ENCODE data around the gene TMIGD1. TPM values are rescaled to one million over a fixed set of nuclear protein-coding genes. Genes with fewer than 3 reads are reported as not detected.

TMIGD1 gene
- total RNA-seq, 1 donor from 2014 or later: not detected

DNA sequence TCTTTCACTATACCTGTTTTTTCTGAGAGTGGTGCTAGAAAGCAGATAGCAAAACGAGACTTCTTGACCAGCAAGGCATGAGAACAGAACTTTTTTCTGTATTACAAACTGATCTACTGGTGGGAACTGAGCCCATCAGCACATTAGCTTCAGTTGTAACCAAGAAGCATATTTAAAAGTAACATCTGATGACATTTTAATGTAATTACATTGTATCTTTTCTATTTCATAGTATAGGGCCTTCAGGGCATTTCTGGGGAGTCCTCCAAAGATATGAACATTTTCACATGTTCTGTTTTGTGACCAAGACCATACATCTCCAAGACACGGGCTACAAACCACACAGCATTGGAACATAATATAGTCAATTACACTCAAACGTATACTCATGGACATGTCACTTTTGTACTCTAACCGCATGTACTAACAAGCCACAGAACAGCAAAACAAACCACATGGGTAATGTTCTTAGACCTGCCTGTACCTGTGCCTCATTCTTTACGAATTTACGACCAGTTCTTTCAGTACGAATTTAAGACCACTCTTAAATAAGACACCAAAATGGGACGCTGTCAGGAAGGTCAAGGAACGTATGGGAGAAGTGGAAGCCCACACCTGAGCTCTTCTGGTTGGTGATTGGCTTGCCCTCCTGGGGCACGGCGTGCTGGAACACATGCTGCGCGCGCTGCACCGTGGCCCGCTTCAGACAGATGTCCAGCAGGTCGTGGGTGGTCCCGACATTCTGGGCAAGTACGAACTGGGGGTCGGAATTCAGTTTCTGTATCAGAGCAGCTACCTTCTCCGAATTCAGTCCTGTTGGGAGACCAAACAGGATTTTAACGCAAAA lies 42.9 kb downstream of the TMIGD1 start:
- no peak for DNase-seq (ENCODE audit: low spot score)

DNA sequence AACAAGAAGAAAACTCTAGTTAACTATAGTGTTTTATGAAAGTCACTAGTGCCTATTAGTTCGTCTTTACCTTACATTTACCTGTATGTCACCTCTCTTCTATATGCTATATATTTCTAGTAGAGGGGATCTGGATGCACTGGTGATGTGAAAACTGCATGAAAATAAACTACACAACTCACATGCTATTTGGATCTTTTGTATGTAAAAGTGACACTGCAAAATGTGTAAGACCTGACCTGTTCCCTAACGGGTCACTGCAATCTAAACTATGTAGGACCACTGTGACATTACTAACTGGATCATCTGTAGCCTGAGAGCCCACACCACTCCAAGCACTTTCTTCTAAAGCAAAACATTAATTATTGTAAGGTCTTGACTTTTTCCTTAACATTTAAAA lies 43.8 kb downstream of the TMIGD1 start:
- DNase-seq (ENCODE audit: low spot score): no peak

DNA sequence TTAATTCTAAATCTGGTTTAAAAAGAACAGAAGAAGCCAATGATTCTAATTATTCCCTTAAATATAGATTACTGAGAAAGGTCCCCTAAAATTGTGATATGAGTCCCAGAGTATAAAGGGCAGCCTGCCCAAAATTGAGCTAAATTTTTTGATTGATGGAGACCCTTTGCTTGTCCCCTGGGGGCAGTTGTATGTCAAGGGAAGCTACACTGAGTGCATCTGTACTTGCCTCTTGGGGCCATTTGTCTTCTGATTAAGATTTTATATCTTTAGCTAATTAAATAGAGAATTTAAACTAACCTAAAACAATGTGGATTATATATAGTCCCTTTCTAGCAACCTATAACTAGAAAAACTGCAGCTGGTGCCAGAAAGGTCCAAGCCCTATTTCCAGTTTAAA lies 54.7 kb downstream of the TMIGD1 start:
- no peak for DNase-seq (ENCODE audit: low spot score)

DNA sequence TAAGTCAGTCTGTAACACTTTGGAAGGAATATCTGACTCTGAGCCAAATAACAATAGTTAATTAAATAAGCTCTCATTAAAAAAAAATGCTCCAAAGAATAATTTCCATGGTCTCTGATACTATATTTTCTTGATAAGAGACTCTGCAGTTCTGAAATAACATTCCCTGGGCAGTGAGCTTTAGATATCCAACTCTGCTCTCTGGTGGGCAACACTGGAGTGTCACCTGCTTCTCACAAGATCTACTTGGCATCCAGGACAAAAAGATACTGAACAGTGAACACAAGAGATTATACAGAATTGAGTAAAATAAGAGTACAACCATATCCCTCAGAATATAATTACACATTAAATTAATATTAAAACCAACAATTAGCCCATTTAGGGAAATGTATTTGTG lies 55.8 kb downstream of the TMIGD1 start:
- DNase-seq (ENCODE audit: low spot score): no peak

DNA sequence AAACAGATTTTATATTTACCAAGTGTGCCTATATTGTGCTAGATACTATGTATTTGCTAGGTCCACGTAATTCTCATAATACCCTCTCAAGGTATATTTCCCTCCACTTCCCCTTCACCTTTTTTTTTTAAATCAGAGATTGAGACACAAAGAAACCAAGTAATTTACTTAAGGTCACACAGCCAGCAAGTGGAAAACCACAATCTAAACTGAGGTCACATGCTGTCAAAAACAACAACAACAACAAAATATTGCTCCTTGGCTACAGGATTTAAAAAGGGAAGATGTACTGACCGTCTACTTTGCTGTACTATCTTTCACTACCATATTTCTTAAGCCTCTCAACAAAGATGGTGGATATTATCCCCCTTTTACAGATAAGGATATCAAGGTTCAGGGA lies 57.9 kb downstream of the TMIGD1 start:
- DNase-seq (ENCODE audit: low spot score): no peak

DNA sequence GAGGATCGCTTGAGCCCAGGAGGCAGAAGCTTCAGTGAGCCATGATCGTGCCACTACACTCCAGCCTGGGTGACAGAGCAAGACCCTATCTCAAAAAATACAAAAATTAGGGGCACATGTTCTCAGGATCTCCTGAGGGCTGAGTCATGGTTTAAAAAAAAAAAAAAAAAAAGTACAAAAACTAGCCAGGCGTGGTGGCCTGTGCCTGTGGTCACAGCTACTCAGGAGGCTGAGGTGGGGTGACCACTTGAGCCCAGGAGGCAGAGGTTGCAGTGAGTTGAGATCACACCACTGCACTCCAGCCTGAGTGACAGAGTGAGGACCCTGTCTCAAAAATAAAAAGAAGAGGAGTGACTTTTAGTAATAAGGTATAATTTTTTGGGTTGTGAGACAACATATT lies 59.0 kb downstream of the TMIGD1 start:
- DNase-seq (ENCODE audit: low spot score): no peak

DNA sequence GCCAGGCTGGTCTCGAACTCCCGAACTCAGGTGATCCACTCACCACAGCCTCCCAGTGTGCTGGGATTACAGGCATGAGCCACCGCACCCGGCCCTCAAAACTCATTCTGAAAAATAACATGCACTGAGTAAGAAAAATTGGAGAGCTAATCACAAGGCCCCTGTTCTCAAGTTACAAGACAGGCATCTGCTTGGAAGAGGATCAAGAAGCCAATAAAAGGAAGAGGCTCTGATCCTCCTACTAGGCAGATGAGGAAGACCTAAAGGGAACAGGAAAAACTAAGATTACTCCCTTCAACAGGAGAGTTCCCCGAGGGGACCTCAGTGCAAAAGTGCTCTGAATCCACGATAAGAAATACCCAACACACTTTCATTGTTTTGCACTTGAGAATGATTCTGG lies 60.5 kb downstream of the TMIGD1 start:
- no peak for DNase-seq (ENCODE audit: low spot score)

DNA sequence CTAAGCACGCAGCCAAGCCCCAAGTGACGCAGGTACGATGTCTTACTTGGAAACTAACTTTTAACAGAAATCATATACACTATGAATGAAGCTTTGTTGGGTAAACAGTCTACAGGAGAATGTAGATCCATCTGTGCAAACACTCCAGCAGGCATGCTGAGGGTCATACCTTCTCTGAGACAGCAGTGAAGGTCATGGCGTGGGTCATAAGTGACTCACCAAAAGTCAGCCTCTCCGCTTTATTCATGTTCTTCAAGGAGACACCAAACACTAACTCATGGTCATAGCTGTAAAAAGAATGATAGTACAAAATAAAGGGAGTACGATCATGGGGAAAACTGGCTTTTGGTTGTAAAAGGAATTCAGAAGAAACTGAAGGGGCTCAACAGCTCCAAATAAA lies 62.8 kb downstream of the TMIGD1 start:
- no peak for DNase-seq (ENCODE audit: low spot score)

DNA sequence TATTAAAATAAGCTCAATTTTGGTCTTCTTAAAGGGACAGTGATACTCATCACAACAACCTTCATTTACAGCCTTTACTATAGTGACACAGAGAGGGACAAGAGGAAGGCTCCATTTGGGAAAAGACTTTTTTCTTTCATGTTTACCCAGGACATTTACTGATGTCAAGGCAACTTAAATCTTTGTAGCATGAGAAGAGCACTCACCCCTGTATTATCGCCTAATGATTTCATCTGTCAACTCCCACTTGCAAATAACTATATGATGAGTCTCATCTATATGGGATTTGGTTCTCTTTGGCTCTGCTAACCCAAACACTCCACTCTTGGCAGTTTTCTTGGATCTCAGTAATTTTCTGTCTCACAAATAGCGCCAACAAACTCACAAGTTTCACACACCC lies 66.2 kb downstream of the TMIGD1 start:
- no peak for DNase-seq (ENCODE audit: low spot score)

Other genes with a start within 250 kb of the TMIGD1 start
- 46.8 TPM for gene NSRP1, start 217.2 kb downstream of the TMIGD1 start, total RNA-seq
- gene SLC6A4, start 98.4 kb downstream of the TMIGD1 start, total RNA-seq: 1.3 TPM
- gene BLMH, start 42.1 kb downstream of the TMIGD1 start, total RNA-seq: 30.7 TPM
- 61.0 TPM for gene CPD, start 44.9 kb upstream of the TMIGD1 start, total RNA-seq
- gene GOSR1, start 143.4 kb upstream of the TMIGD1 start, total RNA-seq: 61.0 TPM